Smooth muscle cell (in vitro differentiated cells): ENCODE results near the gene LGSN. TPM values are rescaled to one million over a fixed set of nuclear protein-coding genes. Genes with fewer than 3 reads are reported as not detected.
"Not testable (repeated sequence)": the region's sequence is repeated elsewhere in the genome, so short reads cannot be mapped to it uniquely, and the experiment has no call there.

Experiments
- DNase-seq: peaks from one replicate; lab custom pipeline; 2025; ENCODE audit not compliant: unreplicated experiment; lab: John Stamatoyannopoulos, UW
- H2AFZ ChIP-seq: fragments of 200-600 bp; sonication (generic); 2 replicates; pipeline ENCODE4 v1.6.0; 2016; ENCODE audit warnings: antibody characterized with exemption, low read depth, mild to moderate bottlenecking
- H3F3A ChIP-seq: fragments of 200-600 bp; sonication (generic); 2 replicates; pipeline ENCODE4 v1.6.0; 2017; ENCODE audit warnings: antibody characterized with exemption, low read depth
- H3K27ac ChIP-seq: fragments of 200-600 bp; sonication (generic); 2 replicates; pipeline ENCODE4 v1.5.1; 2016; ENCODE audit warnings: low read depth, mild to moderate bottlenecking
- H3K27me3 ChIP-seq: fragments of 200-600 bp; sonication (generic); 2 replicates; pipeline ENCODE4 v1.6.1; 2016; ENCODE audit warnings: low read depth, mild to moderate bottlenecking
- H3K36me3 ChIP-seq: fragments of 200-600 bp; sonication (generic); 2 replicates; pipeline ENCODE4 v1.5.1; 2016; ENCODE audit warnings: low read depth
- H3K4me1 ChIP-seq: fragments of 200-600 bp; sonication (generic); 2 replicates; pipeline ENCODE4 v1.5.1; 2016; ENCODE audit warnings: low read depth
- H3K4me2 ChIP-seq: fragments of 200-600 bp; sonication (generic); 2 replicates; pipeline ENCODE4 v1.6.0; 2016; ENCODE audit warnings: mild to moderate bottlenecking
- H3K4me3 ChIP-seq: fragments of 200-600 bp; sonication (generic); 2 replicates; pipeline ENCODE4 v1.5.1; 2016; ENCODE audit warnings: mild to moderate bottlenecking
- H3K79me2 ChIP-seq: fragments of 200-600 bp; sonication (generic); 2 replicates; pipeline ENCODE4 v1.6.0; 2016; ENCODE audit warnings: low read depth, mild to moderate bottlenecking
- H3K9ac ChIP-seq: fragments of 200-600 bp; sonication (generic); 2 replicates; pipeline ENCODE4 v1.6.0; 2016; ENCODE audit warnings: low read depth
- H3K9me3 ChIP-seq: fragments of 200-600 bp; sonication (generic); replicated peaks from 2 replicates; pipeline ENCODE4 v1.5.1; 2016; ENCODE audit warnings: low read depth
- H4K20me1 ChIP-seq: fragments of 200-600 bp; sonication (generic); 2 replicates; pipeline ENCODE4 v1.6.0; 2016; ENCODE audit warnings: low read depth
- CTCF ChIP-seq: fragments of 200-600 bp; sonication (generic); IDR thresholded peaks from 2 replicates; pipeline ENCODE4 v1.5.1; 2017; ENCODE audit warnings: borderline replicate concordance, mild to moderate bottlenecking, antibody characterized with exemption; ENCODE audit not compliant: insufficient read depth, poor library complexity, severe bottlenecking
- WGBS: methylation state at CpG from one replicate; pipeline ENCODE4 v1.1.7; 2016; ENCODE audit warnings: low lambda C conversion rate; 5-methylcytosine and 5-hydroxymethylcytosine counted together
- polyA plus RNA-seq: library from polyadenylated mRNA; unstranded; fragments of >200 nt; fragmentation: Nextera tagmentation; extraction: Ambion mirVana; gene quantifications from 2 replicates; pipeline ENCODE4 v1.2.1, GENCODE V29; 2016
- total RNA-seq: library from RNA; depleted of rRNA; stranded (reverse); fragments of >200 nt; gene quantifications from 2 replicates; pipeline ENCODE4 v1.2.3, GENCODE V29; 2014

The LGSN gene, protein sequence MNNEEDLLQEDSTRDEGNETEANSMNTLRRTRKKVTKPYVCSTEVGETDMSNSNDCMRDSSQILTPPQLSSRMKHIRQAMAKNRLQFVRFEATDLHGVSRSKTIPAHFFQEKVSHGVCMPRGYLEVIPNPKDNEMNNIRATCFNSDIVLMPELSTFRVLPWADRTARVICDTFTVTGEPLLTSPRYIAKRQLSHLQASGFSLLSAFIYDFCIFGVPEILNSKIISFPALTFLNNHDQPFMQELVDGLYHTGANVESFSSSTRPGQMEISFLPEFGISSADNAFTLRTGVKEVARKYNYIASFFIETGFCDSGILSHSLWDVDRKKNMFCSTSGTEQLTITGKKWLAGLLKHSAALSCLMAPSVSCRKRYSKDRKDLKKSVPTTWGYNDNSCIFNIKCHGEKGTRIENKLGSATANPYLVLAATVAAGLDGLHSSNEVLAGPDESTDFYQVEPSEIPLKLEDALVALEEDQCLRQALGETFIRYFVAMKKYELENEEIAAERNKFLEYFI
- 0.18 TPM in 1 of 2 replicates, not detected in the other for total RNA-seq
- polyA plus RNA-seq: not detected in 2 replicates

GRCh38 chr6:63319939-63320338 lies at the start of gene LGSN:
Gene LGSN, minus strand, starts transcription at chr6:63319983. Its CDS starts 40 bp downstream, at chr6:63319943.
- H3K4me3 ChIP-seq: no peak within 1 kb of the TSS
- no peak within 1 kb of the TSS for H3K4me2 ChIP-seq
- no peaks in the 10 kb centered on the region for H3K36me3 ChIP-seq
- H3K27ac ChIP-seq: no peak within 1 kb of the TSS
- no peaks in the 10 kb centered on the region for H3F3A ChIP-seq
- H3K9ac ChIP-seq: no peak within 1 kb of the TSS
- no peak for TF ChIP-seq CTCF
- no peaks in the 10 kb centered on the region for H3K79me2 ChIP-seq
- no peaks in the 10 kb centered on the region for H3K27me3 ChIP-seq
- H3K9me3 ChIP-seq: no peaks in the 10 kb centered on the region
- H3K4me1 ChIP-seq: no peaks in the 10 kb centered on the region
- no peaks in the 10 kb centered on the region for H4K20me1 ChIP-seq
- H2AFZ ChIP-seq: no peak within 1 kb of the TSS
- DNase-seq: no peak
- 67% methylated on average over 4 of the region's 4 CpGs for WGBS

DNA sequence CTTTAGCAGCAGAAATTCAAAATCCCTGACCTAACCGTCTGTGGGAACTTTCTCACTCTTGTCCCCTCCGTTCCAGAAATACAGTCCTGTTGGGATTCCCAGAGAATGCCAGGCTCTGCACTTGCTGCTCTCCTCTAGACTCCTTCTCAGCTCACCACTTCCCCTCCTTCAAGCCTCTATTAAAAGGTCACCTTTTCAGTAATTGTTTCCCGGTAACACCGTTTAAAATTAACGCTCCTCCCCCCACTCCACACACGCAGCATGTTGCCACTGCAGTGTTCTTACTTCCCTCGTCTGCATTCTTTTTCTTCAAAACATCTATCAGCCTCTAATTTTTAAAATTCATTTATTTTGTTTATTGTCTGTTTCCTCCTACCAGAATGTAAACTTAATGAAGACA lies 48.6 kb upstream of the LGSN start:
- H3K4me2 ChIP-seq: no peak overlapping the region
- no peaks in the 10 kb centered on the region for H4K20me1 ChIP-seq
- no peaks in the 10 kb centered on the region for H3K36me3 ChIP-seq
- no peaks in the 10 kb centered on the region for H3K79me2 ChIP-seq
- H3K9ac ChIP-seq: no peak overlapping the region
- no peaks in the 10 kb centered on the region for H3K9me3 ChIP-seq
- H3K4me3 ChIP-seq: no peak overlapping the region
- no peaks in the 10 kb centered on the region for H3K4me1 ChIP-seq
- H3F3A ChIP-seq: no peaks in the 10 kb centered on the region
- H3K27ac ChIP-seq: no peak overlapping the region
- 73% methylated on average over 7 of the region's 7 CpGs for WGBS
- H3K27me3 ChIP-seq: no peaks in the 10 kb centered on the region
- no peak for TF ChIP-seq CTCF
- no peak for DNase-seq
- no peak overlapping the region for H2AFZ ChIP-seq

DNA sequence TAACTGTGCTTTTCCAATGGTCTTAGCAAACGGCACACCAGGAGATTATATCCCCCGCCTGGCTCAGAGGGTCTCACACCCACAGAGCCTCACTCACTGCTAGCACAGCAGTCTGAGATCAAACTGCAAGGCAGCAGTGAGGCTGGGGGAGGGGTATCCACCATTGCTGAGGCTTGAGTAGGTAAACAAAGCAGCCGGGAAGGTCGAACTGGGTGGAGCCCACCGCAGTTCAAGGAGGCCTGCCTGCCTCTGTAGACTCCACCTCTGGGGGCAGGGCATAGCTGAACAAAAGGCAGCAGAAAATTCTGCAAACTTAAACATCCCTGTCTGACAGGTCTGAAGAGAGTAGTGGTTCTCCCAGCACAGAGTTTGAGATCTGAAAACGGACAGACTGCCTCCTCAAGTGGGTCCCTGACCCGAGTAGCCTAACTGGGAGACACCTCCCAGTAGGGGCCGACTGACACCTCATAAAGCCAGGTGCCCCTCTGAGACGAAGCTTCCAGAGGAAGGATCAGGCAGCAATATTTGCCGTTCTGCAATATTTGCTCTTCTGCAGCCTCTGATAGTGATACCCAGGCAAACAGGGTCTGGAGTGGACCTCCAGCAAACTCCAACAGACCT lies 42.8 kb upstream of the LGSN start:
- not testable (repeated sequence) for H3K4me2 ChIP-seq, H3K27ac ChIP-seq, H3K9ac ChIP-seq, H3F3A ChIP-seq, H3K9me3 ChIP-seq, H3K27me3 ChIP-seq, H2AFZ ChIP-seq, H3K4me1 ChIP-seq, DNase-seq, H4K20me1 ChIP-seq, H3K4me3 ChIP-seq, H3K79me2 ChIP-seq, H3K36me3 ChIP-seq
- 92% methylated on average over 10 of the region's 10 CpGs for WGBS

DNA sequence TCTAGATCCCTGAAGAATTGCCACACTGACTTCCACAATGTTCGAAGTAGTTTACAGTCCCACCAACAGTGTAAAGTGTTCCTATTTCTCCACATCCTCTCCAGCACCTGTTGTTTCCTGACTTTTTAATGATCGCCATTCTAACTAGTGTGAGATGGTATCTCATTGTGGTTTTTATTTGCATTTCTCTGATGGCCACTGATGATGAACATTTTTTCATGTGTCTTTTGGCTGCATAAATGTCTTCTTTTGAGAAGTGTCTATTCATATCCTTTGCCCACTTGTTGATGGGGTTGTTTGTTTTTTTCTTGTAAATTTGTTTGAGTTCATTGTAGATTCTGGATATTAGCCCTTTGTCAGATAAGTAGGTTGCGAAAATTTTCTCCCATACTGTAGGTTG lies 37.6 kb upstream of the LGSN start:
- not testable (repeated sequence) for H3K36me3 ChIP-seq, H3K9me3 ChIP-seq, H3K79me2 ChIP-seq, H3K9ac ChIP-seq, DNase-seq, H2AFZ ChIP-seq, H3K27me3 ChIP-seq, H3K27ac ChIP-seq, H3F3A ChIP-seq, H3K4me2 ChIP-seq, H3K4me3 ChIP-seq, H4K20me1 ChIP-seq, H3K4me1 ChIP-seq
- 94% methylated on average over 3 of the region's 3 CpGs for WGBS
